Measurements from ENCODE around the gene CHML. TPM values are rescaled to one million over a fixed set of nuclear protein-coding genes. Genes with fewer than 3 reads are reported as not detected.

CHML gene
- total RNA-seq, 6 experiments from 2014 or later, result 2.3 to 6.0 (median 3.9) TPM

- 69% methylated on average over 2 of the region's 3 CpGs for WGBS (ENCODE audit: insufficient coverage, low coverage, low lambda C conversion rate, missing lambda C conversion rate)
- Histone ChIP-seq H3K4me3 (no peak overlapping the region), H3K9me3 (no peaks in the 10 kb centered on the region), H3K36me3 (no peaks in the 10 kb centered on the region), H3K4me1 (no peaks in the 10 kb centered on the region), H3K27ac (no peak overlapping the region), H3K27me3 (no peaks in the 10 kb centered on the region)
- DNase-seq (no peak), ATAC-seq (no peak)
- intact Hi-C loops (cut with DNase I), result no loop called here
- TF ChIP-seq POLR2A (IDR thresholded peaks at IDR 0.05) (no peak), CTCF (IDR thresholded peaks at IDR 0.05) (no peak)
These were observed 18.1 kb upstream of the CHML start for GRCh38 chr1:241658081-241658793.

GRCh38 chr1:241654641-241655040, 14.5 kb upstream of the CHML start:
- intact Hi-C loops (cut with DNase I), result no loop called here
- no peak for DNase-seq
- ATAC-seq, result no peak
- no peaks in the 10 kb centered on the region for H3K9me3 ChIP-seq
- H3K27ac ChIP-seq, result no peak overlapping the region
- H3K4me3 ChIP-seq, result no peak overlapping the region
- H3K36me3 ChIP-seq, result no peaks in the 10 kb centered on the region
- 90% methylated on average over 1 of the region's 1 CpG for WGBS (ENCODE audit: insufficient coverage, low coverage, low lambda C conversion rate, missing lambda C conversion rate)
- no peaks in the 10 kb centered on the region for H3K4me1 ChIP-seq
- H3K27me3 ChIP-seq, result no peaks in the 10 kb centered on the region
- TF ChIP-seq CTCF (IDR thresholded peaks at IDR 0.05) (no peak), POLR2A (IDR thresholded peaks at IDR 0.05) (no peak)

GRCh38 chr1:241654019-241654418, 13.8 kb upstream of the CHML start:
- TF ChIP-seq POLR2A (IDR thresholded peaks at IDR 0.05), result no peak
- TF ChIP-seq CTCF (IDR thresholded peaks at IDR 0.05), result no peak
- no peak for ATAC-seq
- Histone ChIP-seq H3K9me3 (no peaks in the 10 kb centered on the region), H3K36me3 (no peaks in the 10 kb centered on the region), H3K4me3 (no peak overlapping the region), H3K27ac (no peak overlapping the region), H3K27me3 (no peaks in the 10 kb centered on the region), H3K4me1 (no peaks in the 10 kb centered on the region)
- 60% methylated on average over 1 of the region's 1 CpG for WGBS (ENCODE audit: insufficient coverage, low coverage, low lambda C conversion rate, missing lambda C conversion rate)
- intact Hi-C loops (cut with DNase I), result no loop called here
- DNase-seq, result no peak

GRCh38 chr1:241652012-241652411, 11.8 kb upstream of the CHML start, which contains the start of gene WDR64:
TSS of gene WDR64 (plus strand) at chr1:241652281. CDS start at chr1:241652485, 204 bp downstream.
- 77% methylated on average over 4 of the region's 4 CpGs for WGBS (ENCODE audit: insufficient coverage, low coverage, low lambda C conversion rate, missing lambda C conversion rate)
- H3K36me3 ChIP-seq, result no peaks in the 10 kb centered on the region
- no peaks in the 10 kb centered on the region for H3K4me1 ChIP-seq
- no peak within 1 kb of the TSS for H3K4me3 ChIP-seq
- H3K27me3 ChIP-seq, result no peaks in the 10 kb centered on the region
- no peak for DNase-seq
- no peaks in the 10 kb centered on the region for H3K9me3 ChIP-seq
- intact Hi-C loops (cut with DNase I), result no loop called here
- no peak within 1 kb of the TSS for H3K27ac ChIP-seq
- TF ChIP-seq POLR2A (IDR thresholded peaks at IDR 0.05) (no peak), CTCF (IDR thresholded peaks at IDR 0.05) (no peak)
- no peak for ATAC-seq

Data from right lobe of liver (tissue), 6 donors.